ENCODE measurements around the gene GDI1. TPM values are rescaled to one million over a fixed set of nuclear protein-coding genes. Genes with fewer than 3 reads are reported as not detected.

GDI1 gene
- total RNA-seq, 1 donor from 2014 or later: 55.4 TPM

DNA sequence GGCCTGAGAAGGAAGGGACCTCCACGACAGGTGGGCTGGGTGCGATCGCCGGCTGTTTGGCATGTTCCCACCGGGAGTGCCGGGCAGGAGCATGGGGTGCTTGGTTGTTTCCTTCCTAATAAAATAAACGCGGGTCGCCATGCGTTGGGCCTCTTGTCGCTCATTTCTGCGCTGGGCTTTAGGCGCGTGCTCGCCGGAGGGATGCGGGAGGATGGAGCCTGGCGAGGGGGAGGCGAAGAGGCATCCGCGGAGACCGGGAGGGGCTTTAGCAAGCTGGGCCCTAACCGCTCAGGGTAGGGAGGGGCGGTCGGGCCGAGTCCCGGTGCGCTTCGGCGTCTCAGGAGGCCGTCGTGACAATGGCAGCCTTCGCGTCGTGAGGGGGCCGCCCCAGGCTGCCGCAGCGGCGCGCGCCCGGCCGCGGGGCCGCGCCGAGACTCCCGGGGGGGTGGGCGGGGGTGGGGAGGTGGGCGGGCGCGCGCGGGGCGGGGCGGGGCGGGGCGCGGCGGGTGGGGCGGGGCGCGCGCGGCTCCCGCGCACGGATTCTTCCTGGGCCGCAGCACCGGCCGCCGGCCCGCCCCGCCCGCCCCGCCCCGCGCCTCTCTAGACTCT is 476 bp upstream of the GDI1 start:
- DNase-seq (ENCODE audit: low spot score): no peak

GRCh38 chrX:154437971-154438893 is 1.3 kb downstream of the GDI1 start:
- DNase-seq (ENCODE audit: low spot score): peak; percentile 33

DNA sequence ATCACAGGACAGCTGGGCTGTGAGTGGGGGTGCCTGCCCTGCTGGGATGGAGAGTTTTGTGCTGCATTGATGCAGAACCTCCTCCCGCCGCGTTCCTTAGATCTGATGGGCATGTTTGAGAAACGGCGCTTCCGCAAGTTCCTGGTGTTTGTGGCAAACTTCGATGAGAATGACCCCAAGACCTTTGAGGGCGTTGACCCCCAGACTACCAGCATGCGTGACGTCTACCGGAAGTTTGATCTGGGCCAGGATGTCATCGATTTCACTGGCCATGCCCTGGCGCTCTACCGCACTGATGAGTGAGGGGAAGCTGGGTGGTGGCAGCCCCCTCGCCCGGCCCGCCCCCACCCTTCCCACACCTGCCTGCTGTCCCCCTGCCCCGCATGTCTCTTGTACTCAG is 2.9 kb downstream of the GDI1 start:
- DNase-seq (ENCODE audit: low spot score): no peak

GRCh38 chrX:154440623-154441357 is 3.8 kb downstream of the GDI1 start:
- no peak for DNase-seq (ENCODE audit: low spot score)

DNA sequence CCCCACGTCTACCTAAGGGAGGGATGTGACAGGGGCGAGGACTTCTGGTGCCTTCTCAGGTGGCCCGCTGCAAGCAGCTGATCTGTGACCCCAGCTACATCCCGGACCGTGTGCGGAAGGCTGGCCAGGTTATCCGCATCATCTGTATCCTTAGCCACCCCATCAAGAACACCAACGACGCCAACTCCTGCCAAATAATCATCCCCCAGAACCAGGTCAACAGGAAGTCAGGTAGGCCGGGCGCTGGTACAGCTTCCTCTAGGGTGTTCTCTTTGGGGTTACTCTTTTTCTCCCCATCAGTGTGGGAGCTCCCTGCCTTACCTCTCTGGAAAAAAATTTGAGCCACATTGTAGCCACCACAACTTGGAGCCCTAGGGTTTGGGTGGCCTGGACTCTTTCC is 4.6 kb downstream of the GDI1 start:
- DNase-seq (ENCODE audit: low spot score): no peak

DNA sequence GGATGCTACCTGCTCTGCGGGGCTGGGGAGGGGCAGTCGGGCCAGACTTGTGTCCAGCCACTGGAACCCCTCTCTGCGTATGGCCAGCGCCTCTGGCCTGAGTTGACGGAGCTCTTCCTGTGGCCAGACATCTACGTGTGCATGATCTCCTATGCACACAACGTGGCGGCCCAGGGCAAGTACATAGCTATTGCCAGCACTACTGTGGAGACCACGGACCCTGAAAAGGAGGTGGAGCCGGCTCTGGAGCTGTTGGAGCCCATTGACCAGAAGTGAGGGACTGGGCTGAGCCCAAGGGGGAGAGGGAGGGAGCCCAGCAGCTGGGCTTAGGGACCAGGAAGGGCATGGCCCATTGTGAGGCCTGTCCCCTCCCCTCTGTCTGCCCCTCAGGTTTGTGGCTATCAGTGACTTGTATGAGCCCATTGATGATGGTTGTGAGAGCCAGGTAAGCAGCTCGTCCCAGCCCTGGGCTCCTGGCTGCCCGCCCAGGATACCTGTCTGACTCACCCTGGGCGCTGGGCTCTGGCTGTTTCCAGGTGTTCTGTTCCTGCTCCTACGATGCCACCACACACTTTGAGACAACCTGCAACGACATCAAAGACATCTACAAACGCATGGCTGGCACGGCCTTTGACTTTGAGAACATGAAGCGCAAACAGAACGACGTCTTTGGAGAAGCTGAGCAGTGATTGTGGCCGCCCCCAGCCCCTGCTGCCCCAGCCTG is 5.2 kb downstream of the GDI1 start:
- no peak for DNase-seq (ENCODE audit: low spot score)

- no peak for DNase-seq (ENCODE audit: low spot score)
Observed at GRCh38 chrX:154443479-154443910, 6.5 kb downstream of the GDI1 start.

DNA sequence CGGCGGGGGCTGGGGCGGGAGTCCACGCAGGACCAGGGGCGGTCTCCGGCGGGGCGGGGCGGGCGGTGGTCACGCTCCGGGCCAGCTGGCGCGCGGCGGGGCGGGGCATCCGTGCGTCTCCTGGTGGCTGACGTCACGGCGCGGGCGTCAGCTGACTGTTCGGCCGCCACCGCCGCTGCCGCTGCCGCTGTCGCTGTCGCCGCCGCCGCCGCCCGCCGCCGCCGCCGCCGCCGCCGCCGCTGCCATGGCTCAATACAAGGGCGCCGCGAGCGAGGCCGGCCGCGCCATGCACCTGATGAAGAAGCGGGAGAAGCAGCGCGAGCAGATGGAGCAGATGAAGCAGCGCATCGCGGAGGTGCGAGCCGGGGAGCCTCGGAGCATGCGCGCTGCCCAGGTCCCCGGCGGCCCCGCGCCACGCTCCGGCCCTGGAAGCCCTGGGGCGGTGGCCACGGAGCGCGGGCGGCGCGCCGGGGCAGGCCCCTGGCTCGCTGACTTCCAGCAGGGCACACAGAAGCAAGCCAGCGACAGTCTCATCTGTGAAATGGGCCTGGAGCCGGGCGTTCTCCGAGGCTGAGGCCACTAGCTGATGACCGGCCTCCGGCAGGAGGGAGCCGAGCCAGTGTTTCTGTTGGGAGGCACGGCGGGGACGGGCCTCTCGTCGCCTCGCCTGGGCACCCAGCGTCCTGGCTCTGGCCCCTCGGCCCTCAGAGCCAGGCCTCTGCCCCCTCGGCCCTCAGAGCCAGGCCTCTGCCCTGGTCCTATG is 7.2 kb downstream of the GDI1 start, which contains the start of gene FAM50A:
Gene FAM50A, plus strand, starts transcription at position 150 of the 763 bp plus-strand sequence. Its CDS starts 95 bp downstream, at position 245.
- peak; percentile 65 for DNase-seq (ENCODE audit: low spot score)

DNA sequence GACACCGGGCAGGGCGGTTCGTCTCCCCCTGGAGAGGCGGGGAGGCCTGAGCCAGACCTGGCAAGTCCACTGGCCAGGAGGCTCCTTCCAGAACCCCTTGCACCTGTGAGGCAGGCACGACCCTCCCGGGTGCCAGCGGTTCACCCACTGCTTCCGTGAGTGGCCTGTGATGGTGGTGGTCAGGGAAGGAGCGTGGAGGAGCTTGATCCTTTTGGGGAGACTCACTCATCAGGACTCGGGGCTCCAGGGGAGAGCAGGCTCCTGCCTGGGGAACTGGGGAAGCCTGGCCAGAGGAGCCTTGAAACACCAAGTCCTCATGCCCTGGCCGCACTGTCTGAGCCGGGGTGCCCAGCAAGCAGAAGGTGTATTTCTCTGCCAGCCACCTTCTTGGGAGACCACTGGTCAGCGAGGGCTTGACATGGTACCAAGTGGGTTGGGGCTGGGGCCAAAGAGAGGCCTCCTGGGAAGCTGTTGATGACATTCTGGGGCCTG is 7.8 kb downstream of the GDI1 start:
- DNase-seq (ENCODE audit: low spot score): no peak

DNA sequence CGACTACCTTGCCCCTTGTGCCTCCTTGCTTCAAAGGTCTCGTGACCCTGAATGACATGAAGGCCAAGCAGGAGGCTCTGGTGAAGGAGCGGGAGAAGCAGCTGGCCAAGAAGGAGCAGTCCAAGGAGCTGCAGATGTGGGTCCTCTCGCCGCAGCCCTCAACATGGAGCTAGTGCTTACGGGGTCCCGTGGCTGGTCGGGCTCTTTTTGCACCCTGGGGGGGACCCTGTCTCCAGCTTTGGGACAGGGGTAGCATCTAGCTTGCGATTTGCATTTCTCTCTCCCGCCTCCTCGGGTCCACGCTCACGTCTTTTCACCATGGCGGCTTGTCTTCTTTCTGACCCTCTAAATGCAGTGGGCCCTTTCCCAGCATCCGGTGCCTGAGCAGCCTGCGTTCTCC is 8.8 kb downstream of the GDI1 start:
- DNase-seq (ENCODE audit: low spot score): no peak

DNA sequence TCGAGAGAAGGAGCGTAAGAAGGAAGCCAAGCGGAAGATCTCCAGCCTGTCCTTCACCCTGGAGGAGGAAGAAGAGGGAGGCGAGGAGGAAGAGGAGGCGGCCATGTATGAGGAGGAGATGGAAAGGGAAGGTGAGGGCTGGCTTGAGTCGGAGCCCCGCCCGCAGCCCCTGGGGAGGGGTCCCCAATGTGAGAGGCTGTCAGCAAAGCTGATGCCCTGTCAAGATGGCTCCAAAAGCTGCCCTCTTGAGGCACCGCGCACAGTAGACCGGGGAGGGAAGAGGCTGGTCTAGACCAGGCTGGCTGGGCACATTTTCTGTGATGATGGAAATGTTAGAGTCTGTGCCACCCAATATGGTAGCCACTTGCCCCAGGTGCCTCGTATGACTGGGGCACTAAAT is 9.5 kb downstream of the GDI1 start:
- no peak for DNase-seq (ENCODE audit: low spot score)

GRCh38 chrX:154448484-154448883 is 11.5 kb downstream of the GDI1 start:
- no peak for DNase-seq (ENCODE audit: low spot score)

DNA sequence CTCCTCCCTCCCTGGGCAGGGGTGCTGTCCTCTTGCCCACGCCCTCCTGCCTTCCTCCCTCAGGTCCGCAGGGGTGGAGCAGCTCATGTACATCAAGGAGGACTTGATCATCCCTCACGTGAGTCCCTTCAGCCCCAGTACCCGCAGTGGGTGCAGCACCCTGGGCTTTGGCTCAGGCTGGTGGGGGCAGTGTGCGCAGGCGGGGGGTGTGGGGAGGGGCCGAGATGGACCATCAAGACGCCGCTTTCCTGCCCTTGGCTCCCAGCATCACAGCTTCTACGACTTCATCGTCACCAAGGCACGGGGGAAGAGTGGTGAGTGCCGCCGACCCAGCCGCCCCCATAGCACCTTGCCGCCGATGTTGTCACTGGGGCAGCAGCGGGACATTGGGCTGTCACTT is 12.7 kb downstream of the GDI1 start:
- no peak for DNase-seq (ENCODE audit: low spot score)

- no peak for DNase-seq (ENCODE audit: low spot score)
Observed at GRCh38 chrX:154450312-154450711, 13.4 kb downstream of the GDI1 start.

DNA sequence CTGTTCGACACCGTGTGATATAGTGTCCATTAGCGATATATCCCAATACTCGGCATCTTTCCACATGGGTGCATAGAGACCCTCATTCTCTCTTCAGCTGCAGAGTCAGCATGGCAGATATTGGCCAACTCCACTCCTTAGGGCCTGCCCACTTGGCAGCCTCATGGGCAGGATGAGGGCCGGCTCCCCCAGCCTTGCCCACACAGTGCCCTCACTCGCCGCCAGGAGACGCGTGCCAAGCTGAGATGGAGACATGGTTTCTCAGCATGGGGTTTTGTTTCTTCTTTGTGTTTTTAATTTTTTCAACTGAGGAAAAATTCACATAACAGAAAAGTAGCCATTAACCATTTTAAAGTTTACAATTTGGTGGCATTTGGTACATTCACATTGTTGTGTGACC is 15.9 kb downstream of the GDI1 start:
- DNase-seq (ENCODE audit: low spot score): no peak

DNA sequence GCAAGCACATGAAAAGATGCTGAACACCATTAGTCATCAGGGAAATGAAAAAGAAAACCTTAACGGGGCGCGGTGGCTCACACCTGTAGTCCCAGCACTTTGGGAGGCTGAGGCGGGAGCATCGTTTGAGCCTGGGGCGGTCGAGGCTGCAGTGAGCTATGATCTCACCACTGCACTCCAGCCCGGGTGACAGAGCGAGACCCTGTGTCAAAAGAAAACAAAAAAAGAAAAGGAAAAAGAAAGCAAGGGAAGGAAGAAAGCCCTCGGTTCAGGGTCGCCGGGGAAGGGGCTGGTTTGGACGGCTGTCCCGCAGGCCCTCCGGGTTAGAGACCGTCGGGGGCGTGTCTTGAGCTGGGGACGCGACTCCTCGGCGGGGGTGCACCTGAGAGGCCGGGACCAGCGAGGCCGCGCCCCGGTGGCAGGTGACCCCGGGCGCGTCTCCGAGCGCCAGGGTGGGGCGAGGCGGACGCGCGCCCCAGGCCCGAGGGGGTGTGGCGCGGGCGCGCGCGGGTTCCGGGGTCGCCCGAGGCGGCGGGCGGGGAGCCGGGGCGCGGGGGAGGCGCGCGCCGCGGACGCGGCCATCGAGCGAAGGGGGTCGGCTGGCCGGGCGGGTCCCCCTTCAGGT is 20.6 kb downstream of the GDI1 start:
- DNase-seq (ENCODE audit: low spot score): peak; percentile 9

GRCh38 chrX:154458116-154458953 is 21.4 kb downstream of the GDI1 start, which contains the start of gene PLXNA3:
Gene PLXNA3, plus strand, starts transcription at chrX:154458281. Its CDS starts 1,903 bp downstream, at chrX:154460184.
- peak; percentile 17 for DNase-seq (ENCODE audit: low spot score)

DNA sequence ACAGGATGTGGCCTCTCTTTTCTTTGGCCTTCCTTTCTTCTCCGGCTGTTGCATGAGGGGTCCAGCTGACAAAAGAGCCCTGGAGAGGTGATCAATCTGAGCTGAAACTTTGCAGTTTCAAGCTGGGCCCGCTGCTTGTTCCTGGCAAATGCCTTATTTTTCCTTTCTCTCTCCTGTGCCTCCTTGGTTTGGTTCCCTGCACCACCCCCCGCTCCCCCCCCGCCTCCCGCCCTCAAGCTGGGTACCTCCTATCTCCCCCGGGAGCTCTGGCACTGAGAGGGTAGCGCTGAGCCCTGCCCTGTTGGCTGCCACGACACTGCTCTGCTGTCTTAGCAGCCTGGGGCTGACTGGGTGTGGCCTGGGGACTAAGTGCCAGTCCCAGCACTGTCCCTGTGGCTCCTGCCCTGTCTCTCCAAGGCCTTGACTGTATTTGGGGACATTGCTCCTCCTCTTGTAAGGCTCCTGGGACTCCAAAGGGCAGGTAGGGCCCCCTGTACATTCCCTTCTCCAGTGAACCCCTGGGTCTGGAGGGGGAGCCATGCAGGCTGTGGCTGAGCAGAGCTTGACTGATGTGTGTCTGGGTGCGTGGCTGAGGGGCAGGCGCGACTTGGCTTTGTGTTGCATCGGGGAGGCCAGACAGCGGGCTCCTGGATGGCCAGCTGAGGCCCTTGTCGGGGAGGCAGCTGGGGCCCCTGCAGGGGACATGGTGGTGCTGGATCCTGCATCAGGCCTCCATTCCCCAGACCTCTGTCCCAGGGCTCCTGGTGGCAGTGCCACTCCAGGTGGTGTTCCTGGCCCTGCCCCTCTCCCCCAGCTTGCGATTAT is 22.2 kb downstream of the GDI1 start:
- DNase-seq (ENCODE audit: low spot score): peak; percentile 14

All from umbilical cord (tissue), 2 donors.